ENCODE results near the gene NCOA4. TPM values are rescaled to one million over a fixed set of nuclear protein-coding genes. Genes with fewer than 3 reads are reported as not detected.

The NCOA4 gene
- total RNA-seq, 2 experiments from 2014 or later: 71.1 to 78.8 TPM

GRCh38 chr10:46014206-46014605 is 16.2 kb downstream of the NCOA4 start:
- H3K9me3 ChIP-seq (ENCODE audit: low read length): no peaks in the 10 kb centered on the region
- H3K36me3 ChIP-seq (ENCODE audit: insufficient read depth, low read length): peaks cover 99% of the 10 kb centered on the region
- H3K79me2 ChIP-seq (ENCODE audit: insufficient read depth, low read depth, low read length): peaks cover 40% of the 10 kb centered on the region
- peaks cover 9% of the 10 kb centered on the region for H3K4me1 ChIP-seq (ENCODE audit: insufficient read depth, low read length, poor library complexity, severe bottlenecking)
- DNase-seq (ENCODE audit: low spot score): no peak
- intact Hi-C loops (cut with micrococcal nuclease; ENCODE audit: unreplicated experiment): no loop called here
- no peaks in the 10 kb centered on the region for H3K9me2 ChIP-seq (ENCODE audit: insufficient read depth, low read length)
- ChIA-PET CTCF (ENCODE audit: unreplicated experiment) (no interaction called here), POLR2A (interaction anchor here (1.5 kb wide), 1 partner anchor 14 kb away, joined by 3 read pairs; no protein-coding TSS in a partner anchor)
- no peak overlapping the region for H3K4me2 ChIP-seq (ENCODE audit: low read length)
- H3K4me3 ChIP-seq (ENCODE audit: low read depth, low read length, poor library complexity, severe bottlenecking): no peak overlapping the region
- no peak for TF ChIP-seq EZH2phosphoT487 (IDR thresholded peaks at IDR 0.05; ENCODE audit: borderline replicate concordance, low read depth, low read length)
- no peak overlapping the region for H3K27ac ChIP-seq (ENCODE audit: low read depth, low read length, poor library complexity, severe bottlenecking)
- H4K20me1 ChIP-seq (ENCODE audit: insufficient read depth, low read length): peaks cover 10% of the 10 kb centered on the region
- BruUV-seq (replicated peaks): no TSS peak
- no peak overlapping the region for H2AFZ ChIP-seq (ENCODE audit: low read length)

- CTCF ChIA-PET (ENCODE audit: unreplicated experiment): no interaction called here
- H3K9me3 ChIP-seq (ENCODE audit: low read length): no peaks in the 10 kb centered on the region
- H2AFZ ChIP-seq (ENCODE audit: low read length): no peak overlapping the region
- H3K79me2 ChIP-seq (ENCODE audit: insufficient read depth, low read depth, low read length): peaks cover 26% of the 10 kb centered on the region
- DNase-seq (ENCODE audit: low spot score): no peak
- H3K36me3 ChIP-seq (ENCODE audit: insufficient read depth, low read length): peaks cover 99% of the 10 kb centered on the region
- no peak overlapping the region for H3K27ac ChIP-seq (ENCODE audit: low read depth, low read length, poor library complexity, severe bottlenecking)
- intact Hi-C loops (cut with micrococcal nuclease; ENCODE audit: unreplicated experiment): no loop called here
- H3K9me2 ChIP-seq (ENCODE audit: insufficient read depth, low read length): no peaks in the 10 kb centered on the region
- H3K4me1 ChIP-seq (ENCODE audit: insufficient read depth, low read length, poor library complexity, severe bottlenecking): no peaks in the 10 kb centered on the region
- no peaks in the 10 kb centered on the region for H4K20me1 ChIP-seq (ENCODE audit: insufficient read depth, low read length)
- POLR2A ChIA-PET: interaction anchor here (0.7 kb wide), 1 partner anchor 9 kb away, joined by 4 read pairs; no protein-coding TSS in a partner anchor
- BruUV-seq (replicated peaks): no TSS peak
- H3K4me3 ChIP-seq (ENCODE audit: low read depth, low read length, poor library complexity, severe bottlenecking): no peak overlapping the region
- no peak for TF ChIP-seq CTCF (conservative IDR thresholded peaks at IDR 0.05; ENCODE audit: low read length)
- no peak for TF ChIP-seq EZH2phosphoT487 (IDR thresholded peaks at IDR 0.05; ENCODE audit: borderline replicate concordance, low read depth, low read length)
- H3K4me2 ChIP-seq (ENCODE audit: low read length): no peak overlapping the region
These were observed 17.7 kb downstream of the NCOA4 start for GRCh38 chr10:46012746-46013145.

- Histone ChIP-seq H3K9me2 (ENCODE audit: insufficient read depth, low read length) (no peaks in the 10 kb centered on the region), H3K9me3 (ENCODE audit: low read length) (no peaks in the 10 kb centered on the region), H3K79me2 (ENCODE audit: insufficient read depth, low read depth, low read length) (no peaks in the 10 kb centered on the region), H4K20me1 (ENCODE audit: insufficient read depth, low read length) (no peaks in the 10 kb centered on the region), H3K4me2 (ENCODE audit: low read length) (no peak overlapping the region), H3K4me1 (ENCODE audit: insufficient read depth, low read length, poor library complexity, severe bottlenecking) (no peaks in the 10 kb centered on the region), H2AFZ (ENCODE audit: low read length) (no peak overlapping the region), H3K36me3 (ENCODE audit: insufficient read depth, low read length) (peaks cover 100% of the 10 kb centered on the region), H3K4me3 (ENCODE audit: low read depth, low read length, poor library complexity, severe bottlenecking) (no peak overlapping the region), H3K27ac (ENCODE audit: low read depth, low read length, poor library complexity, severe bottlenecking) (no peak overlapping the region)
- CTCF ChIA-PET (ENCODE audit: unreplicated experiment): no interaction called here
- intact Hi-C loops (cut with micrococcal nuclease; ENCODE audit: unreplicated experiment): no loop called here
- BruUV-seq (replicated peaks): no TSS peak
- TF ChIP-seq CTCF (conservative IDR thresholded peaks at IDR 0.05; ENCODE audit: low read length) (no peak), EZH2phosphoT487 (IDR thresholded peaks at IDR 0.05; ENCODE audit: borderline replicate concordance, low read depth, low read length) (no peak)
- POLR2A ChIA-PET: interaction anchor here (0.6 to 3.1 kb wide), 2 partner anchors 14 to 620 kb away, joined by 3 to 11 read pairs; no protein-coding TSS in a partner anchor
- DNase-seq (ENCODE audit: low spot score): no peak
These were observed 24.2 kb downstream of the NCOA4 start for GRCh38 chr10:46006219-46006618.
